Measurements from ENCODE around the gene MEIOC.

The MEIOC gene

GRCh38 chr17:44722254-44722653 is 66.0 kb downstream of the MEIOC start:
- Histone ChIP-seq H3K9me3 (ENCODE audit: insufficient read depth, low read depth, low read length) (no peaks in the 10 kb centered on the region), H3K9ac (ENCODE audit: low read depth, low read length) (no peak overlapping the region), H3K36me3 (ENCODE audit: insufficient read depth, low read length) (peaks cover 61% of the 10 kb centered on the region), H3K27ac (ENCODE audit: low read depth, low read length) (no peak overlapping the region), H3K4me3 (ENCODE audit: low read length) (no peak overlapping the region), H3K27me3 (ENCODE audit: insufficient read depth, low read length) (no peaks in the 10 kb centered on the region), H3K4me1 (ENCODE audit: insufficient read depth, low read length) (no peaks in the 10 kb centered on the region)
- 80% methylated on average over 5 of the region's 5 CpGs for WGBS
